Prostate gland (tissue), 2 donors: ENCODE measurements around the gene GRM8.

Experiments
- CTCF ChIP-seq, 4 experiments: fragments of 200-600 bp in 2 of 4; fragments of 450-650 bp in 2 of 4; sonication (generic) in 2 of 4; IDR thresholded peaks; 1 replicate in 3 of 4; 2 replicates in 1 of 4; pipeline ENCODE4 v1.5.1; 2016 to 2019; ENCODE audit warnings: antibody characterized with exemption in 4 of 4, mild to moderate bottlenecking in 2 of 4, moderate library complexity in 2 of 4
- POLR2A ChIP-seq: fragments of 450-650 bp; IDR thresholded peaks from one replicate; pipeline ENCODE4 v1.6.1; 2016; ENCODE audit warnings: antibody characterized with exemption, mild to moderate bottlenecking

- TF ChIP-seq POLR2A (no peak), CTCF (IDR thresholded peaks at IDR 0.05) (no peak)
These were observed 617.2 kb downstream of the GRM8 start for GRCh38 chr7:126635545-126635944.
